Kidney glomerular epithelial cell (primary cell): ENCODE measurements around the gene TUBB3.
"Not testable (repeated sequence)": the region's sequence is repeated elsewhere in the genome, so short reads cannot be mapped to it uniquely, and the experiment has no call there.

Experiments used
- DNase-seq: peaks from one replicate; lab custom pipeline; 2025; lab: John Stamatoyannopoulos, UW

Gene TUBB3

DNA sequence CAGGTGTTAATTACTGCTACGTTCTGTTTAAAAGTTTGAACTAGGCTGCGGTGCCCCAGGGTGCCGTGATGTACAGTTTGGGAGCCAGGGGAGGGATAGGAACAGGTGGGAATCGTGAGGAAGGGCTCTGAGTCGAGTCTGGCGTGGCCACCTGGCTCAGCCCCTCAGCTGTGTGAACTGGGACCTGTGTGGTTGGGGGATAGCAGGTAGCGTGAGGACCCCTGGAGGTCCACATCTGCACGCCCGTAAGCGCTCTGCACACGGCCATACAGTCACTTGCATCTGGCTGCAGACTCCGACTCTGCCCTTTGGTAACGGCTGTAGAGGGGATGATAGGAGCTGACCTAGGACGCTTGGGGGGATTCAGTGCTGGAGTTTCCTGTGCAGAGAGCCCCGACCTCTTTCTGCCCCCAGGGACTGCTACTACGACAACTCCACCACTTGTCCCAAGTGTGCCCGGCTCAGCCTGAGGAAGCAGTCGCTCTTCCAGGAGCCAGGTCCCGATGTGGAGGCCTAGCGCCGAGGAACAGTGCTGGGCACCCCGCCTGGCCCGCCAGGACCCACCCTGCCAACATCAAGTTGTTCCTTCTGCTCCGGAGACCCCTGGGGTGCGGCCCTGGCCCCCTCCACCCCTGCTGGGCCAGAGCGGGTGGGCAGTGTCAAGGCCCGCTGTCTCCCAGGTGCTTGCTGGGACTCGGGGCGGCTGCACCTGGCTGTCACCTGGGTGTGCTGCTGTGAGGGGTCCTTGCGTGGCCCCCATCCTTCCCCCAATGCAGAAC, 42.5 kb downstream of the TUBB3 start:
- DNase-seq: no peak

DNA sequence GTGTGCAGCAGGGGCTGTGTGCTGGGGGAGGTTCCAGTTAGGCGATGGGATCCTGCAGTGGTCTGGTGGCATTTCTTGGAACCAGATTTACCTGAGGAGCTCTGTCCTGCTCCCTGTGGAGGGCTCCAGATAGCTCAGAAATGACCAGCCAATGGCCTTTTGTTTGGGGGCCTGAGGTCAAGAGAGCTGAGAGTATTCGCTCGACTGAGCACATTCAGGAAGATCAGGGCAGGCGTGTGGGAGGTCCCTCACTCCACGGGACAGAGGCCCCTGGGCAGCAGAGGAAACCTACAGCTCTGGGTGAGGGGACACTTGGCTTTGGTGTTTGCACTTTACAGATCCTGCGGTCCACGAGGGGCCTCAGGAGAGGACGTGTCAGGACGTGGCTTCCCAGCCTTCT, 43.6 kb downstream of the TUBB3 start:
- DNase-seq: no peak

DNA sequence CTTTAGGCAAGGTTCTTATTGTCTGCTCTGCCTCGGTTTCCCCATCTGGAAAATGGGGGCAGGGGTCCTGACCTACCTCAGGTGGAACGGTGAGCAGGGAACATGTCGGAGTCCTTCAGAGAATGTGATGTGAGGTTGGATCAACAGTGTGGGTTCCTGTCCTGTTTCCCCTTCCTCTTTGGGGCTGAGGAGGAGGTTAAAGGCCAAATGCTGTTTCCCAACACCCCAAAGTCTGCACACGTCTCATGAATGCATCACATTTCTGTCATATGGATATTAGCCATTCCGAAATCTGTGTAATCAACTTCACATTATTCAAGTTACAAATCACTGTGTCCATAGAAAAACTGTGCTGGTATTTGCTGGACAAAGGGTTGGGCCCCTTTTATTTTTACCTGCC, 44.3 kb downstream of the TUBB3 start:
- DNase-seq: not testable (repeated sequence)

DNA sequence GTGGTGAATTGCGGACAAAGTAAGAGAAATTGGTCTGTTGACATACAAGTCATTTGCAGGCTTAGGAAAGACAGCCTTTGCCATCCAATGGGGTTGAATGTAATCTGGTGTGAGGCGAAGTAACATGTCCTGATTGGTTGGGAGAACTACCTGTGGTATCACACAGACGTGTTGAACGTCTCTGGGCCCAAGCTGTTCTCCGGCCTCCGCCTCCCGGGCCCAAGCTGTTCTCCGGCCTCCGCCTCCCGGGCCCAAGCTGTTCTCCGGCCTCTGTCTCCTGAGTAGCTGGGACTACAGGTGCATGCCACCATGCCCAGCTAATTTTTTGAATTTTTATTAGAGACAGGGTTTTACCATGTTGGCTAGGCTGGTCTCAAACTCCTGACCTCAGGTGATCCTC, 44.9 kb downstream of the TUBB3 start:
- not testable (repeated sequence) for DNase-seq

DNA sequence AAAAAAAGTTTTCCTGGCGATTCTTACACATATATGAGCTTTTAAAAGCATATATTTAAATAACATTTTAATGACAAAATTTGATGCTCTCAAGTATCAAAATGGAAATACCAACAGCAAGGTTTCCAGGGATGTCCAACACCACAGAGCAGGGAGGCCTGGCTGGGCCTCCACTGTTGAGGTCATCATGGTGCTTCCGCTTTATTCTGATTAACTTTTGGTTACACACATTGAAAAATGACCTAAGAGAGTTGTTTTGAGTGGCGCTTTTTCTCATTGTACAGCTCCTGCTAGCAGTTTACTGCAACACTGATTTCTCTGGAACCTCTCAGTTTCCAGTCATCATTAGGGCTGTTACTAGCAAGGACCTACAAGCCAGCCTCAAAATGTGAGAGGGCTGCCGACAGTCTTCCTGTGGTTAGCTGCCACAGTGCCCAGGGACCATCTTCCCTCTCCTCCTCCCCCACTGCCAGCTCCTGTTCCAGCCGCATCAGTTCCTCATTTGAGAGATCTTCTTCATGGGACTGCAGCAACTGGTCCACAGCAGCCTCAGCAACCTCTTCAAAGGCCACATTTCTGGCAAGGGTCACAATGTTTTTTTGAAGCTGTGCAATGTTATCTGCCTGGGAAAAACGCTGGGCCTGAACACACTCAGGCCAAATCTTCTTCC, 46.7 kb downstream of the TUBB3 start:
- DNase-seq: no peak

GRCh38 chr16:89971495-89972243, 48.5 kb downstream of the TUBB3 start:
- DNase-seq: no peak

- peak; percentile 76 for DNase-seq
Measured at GRCh38 chr16:89972244-89973234, 49.4 kb downstream of the TUBB3 start.

GRCh38 chr16:89973235-89973634, 50.1 kb downstream of the TUBB3 start:
- no peak for DNase-seq

DNA sequence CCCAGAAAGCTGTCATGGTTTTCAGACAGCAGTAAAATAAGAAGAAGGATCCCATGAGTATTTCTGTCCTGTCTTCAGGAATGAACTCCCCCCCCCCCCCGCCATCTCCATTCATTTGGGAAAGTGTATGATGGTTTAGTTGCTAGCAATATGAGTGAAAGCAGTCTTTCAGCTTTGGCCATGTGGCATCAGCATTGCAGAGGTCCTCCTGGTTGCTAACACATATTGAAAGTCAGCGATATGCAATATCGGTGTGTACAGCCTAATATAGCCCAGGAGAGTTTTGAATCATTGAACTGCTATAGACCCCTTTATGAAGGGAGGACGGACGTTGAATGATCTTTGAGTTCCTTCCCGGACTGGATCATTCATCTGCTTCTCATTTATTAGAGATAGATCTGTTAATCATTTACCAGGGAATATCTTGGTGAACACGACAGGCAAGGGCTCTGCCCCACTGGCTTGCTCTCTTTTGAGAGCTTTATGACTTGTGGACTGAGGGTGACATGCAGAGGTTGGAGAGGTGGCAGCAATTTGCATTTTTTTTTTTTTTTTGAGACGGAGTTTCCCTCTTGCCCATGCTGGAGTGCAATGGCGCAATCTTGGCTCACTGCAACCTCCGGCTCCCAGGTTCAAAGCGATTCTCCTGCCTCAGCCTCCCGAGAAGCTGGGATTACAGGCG, 50.7 kb downstream of the TUBB3 start:
- no peak for DNase-seq

DNA sequence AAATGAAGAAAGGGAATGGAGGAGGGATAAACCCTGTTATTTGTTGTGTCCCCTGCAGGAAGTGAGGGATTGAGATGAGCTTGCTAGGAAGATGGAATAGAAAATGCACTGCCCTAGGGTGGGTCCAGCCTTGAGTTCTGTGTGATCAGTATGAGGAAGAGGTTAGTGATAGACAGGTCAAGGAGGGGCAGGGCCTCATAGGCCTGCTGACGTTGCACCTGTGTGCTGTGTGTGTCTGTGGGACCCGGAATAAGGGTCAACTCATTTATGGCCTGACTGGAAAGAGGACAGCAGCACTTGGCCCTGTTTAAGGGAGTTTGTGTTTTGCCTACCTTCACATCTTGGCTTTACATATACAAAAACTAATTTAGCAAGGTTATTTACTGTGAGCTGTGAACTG, 51.7 kb downstream of the TUBB3 start:
- no peak for DNase-seq

- no peak for DNase-seq
Measured at GRCh38 chr16:89981414-89981813, 58.3 kb downstream of the TUBB3 start.

- DNase-seq: no peak
Measured at GRCh38 chr16:89982318-89982717, 59.2 kb downstream of the TUBB3 start.

DNA sequence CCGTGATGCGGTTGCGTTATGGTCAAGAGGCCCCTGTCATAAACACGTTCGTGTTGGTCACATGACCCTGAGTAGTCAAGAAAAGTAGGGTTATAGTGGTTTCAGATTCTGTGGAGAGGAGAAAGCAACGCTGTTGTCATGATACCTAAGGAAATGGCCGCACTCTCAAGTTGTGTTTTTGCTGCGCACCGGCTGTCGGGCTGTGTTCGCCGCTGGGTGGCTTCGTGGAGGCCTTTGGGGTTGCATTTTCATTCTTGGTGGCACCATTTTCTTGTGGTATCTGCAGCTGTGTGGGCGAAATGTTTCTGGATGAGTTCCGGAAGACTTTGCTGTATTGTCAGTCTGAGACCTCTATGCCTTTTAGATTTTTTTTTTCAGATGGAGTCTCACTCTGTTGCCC, 60.4 kb downstream of the TUBB3 start:
- DNase-seq: no peak

GRCh38 chr16:89984216-89984615, 61.1 kb downstream of the TUBB3 start:
- DNase-seq: no peak

DNA sequence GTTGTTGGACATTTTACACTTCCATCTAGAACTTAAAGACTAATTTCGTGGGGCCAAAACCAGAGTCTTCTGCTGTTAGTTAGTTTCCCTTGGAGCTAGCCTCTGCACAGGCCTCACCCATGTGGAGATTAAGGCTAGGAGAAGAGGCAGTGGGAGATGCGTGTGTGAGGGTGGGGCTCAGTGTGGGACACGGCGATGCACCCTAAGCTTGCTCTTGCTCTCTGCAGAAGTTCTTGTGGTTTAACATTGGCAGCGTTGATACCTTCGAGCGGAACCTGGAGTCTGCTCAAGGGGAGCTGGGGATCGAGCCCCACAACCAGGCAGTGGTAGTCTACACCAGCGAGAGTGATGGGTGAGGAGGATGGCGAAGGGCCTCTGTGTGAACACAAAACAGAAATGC, 62.1 kb downstream of the TUBB3 start:
- no peak for DNase-seq
